IPS DF 6.9 (cell line): ENCODE measurements around the gene IFNA8.

Source experiments
- DNase-seq: peaks from one replicate; pipeline ENCODE4 v3.0.0-alpha.2; 2013; ENCODE audit warnings: low read depth, low spot score
- H3K27ac ChIP-seq: one replicate; pipeline ENCODE4 v1.5.1; 2013; ENCODE audit warnings: low read length, control low read depth
- H3K27me3 ChIP-seq: 2 replicates; pipeline ENCODE4 v1.6.1; 2013; ENCODE audit warnings: mild to moderate bottlenecking, low read length; ENCODE audit not compliant: control insufficient read depth, insufficient read depth
- H3K36me3 ChIP-seq: 2 replicates; pipeline ENCODE4 v1.6.1; 2013; ENCODE audit warnings: low read length; ENCODE audit not compliant: control insufficient read depth, insufficient read depth
- H3K4me1 ChIP-seq: 2 replicates; pipeline ENCODE4 v1.6.1; 2013; ENCODE audit warnings: low read length; ENCODE audit not compliant: control insufficient read depth, insufficient read depth
- H3K4me3 ChIP-seq: 2 replicates; pipeline ENCODE4 v1.5.1; 2013; ENCODE audit warnings: mild to moderate bottlenecking, low read length
- H3K9me3 ChIP-seq: 2 replicates; pipeline ENCODE4 v1.6.1; 2013; ENCODE audit warnings: low read length, inconsistent platforms; ENCODE audit not compliant: control insufficient read depth, insufficient read depth

IFNA8 gene

GRCh38 chr9:21455320-21455719 lies 46.4 kb downstream of the IFNA8 start:
- H3K4me3 ChIP-seq, result no peak overlapping the region
- H3K27me3 ChIP-seq, result no peaks in the 10 kb centered on the region
- no peaks in the 10 kb centered on the region for H3K9me3 ChIP-seq
- H3K36me3 ChIP-seq, result no peaks in the 10 kb centered on the region
- no peaks in the 10 kb centered on the region; the same call in 1 of the 2 replicates for H3K4me1 ChIP-seq
- no peak overlapping the region for H3K27ac ChIP-seq
- DNase-seq, result no peak
